H1 (cell line): ENCODE results near the gene ATP6V1F.

Experiments
- CEBPB ChIP-seq: IDR thresholded peaks from 2 replicates; pipeline ENCODE4 v1.6.1; 2012; ENCODE audit warnings: low read depth, low read length
- CTCF ChIP-seq, 3 experiments: IDR thresholded peaks; 1 replicate in 2 of 3; 2 replicates in 1 of 3; pipeline versions ENCODE4 v1.5.1 to v1.6.1; 2011; ENCODE audit warnings: low read length in 3 of 3, mild to moderate bottlenecking in 3 of 3, inconsistent platforms in 2 of 3, low read depth in 1 of 3, moderate library complexity in 1 of 3; ENCODE audit not compliant: insufficient read depth in 1 of 3; ENCODE audit errors: control extremely low read depth in 1 of 3
- EZH2 ChIP-seq: fragments of 200-600 bp; sonication (generic); IDR thresholded peaks from 2 replicates; pipeline ENCODE4 v1.7.1; 2012; ENCODE audit warnings: low read depth, mild to moderate bottlenecking, moderate library complexity, low read length, inconsistent platforms; ENCODE audit not compliant: severe bottlenecking
- GTF2F1 ChIP-seq: IDR thresholded peaks from 2 replicates; pipeline ENCODE4 v1.6.1; 2012; ENCODE audit warnings: low read depth, low read length, improper control_type of control experiment, borderline replicate concordance
- PHF8 ChIP-seq: fragments of 200-600 bp; sonication (generic); conservative IDR thresholded peaks from 2 replicates; pipeline ENCODE4 v1.7.1; 2012; ENCODE audit warnings: low read depth, mild to moderate bottlenecking, inconsistent platforms, low read length, moderate library complexity
- POLR2A ChIP-seq, 2 experiments: IDR thresholded peaks; 1 replicate in 1 of 2; 2 replicates in 1 of 2; pipeline ENCODE4 v1.6.1; 2011; ENCODE audit warnings: low read depth in 2 of 2, low read length in 2 of 2, mild to moderate bottlenecking in 2 of 2; ENCODE audit errors: control extremely low read depth in 1 of 2
- RAD21 ChIP-seq, 2 experiments: IDR thresholded peaks in 1 of 2; conservative IDR thresholded peaks in 1 of 2; 2 replicates each; pipeline ENCODE4 v1.6.1; 2011; ENCODE audit warnings: low read depth in 2 of 2, low read length in 2 of 2, improper control_type of control experiment in 1 of 2, inconsistent platforms in 1 of 2, mild to moderate bottlenecking in 1 of 2, moderate library complexity in 1 of 2
- RFX5 ChIP-seq: IDR thresholded peaks from 2 replicates; pipeline ENCODE4 v1.6.1; 2011; ENCODE audit warnings: low read depth, low read length, improper control_type of control experiment, borderline replicate concordance
- SP2 ChIP-seq: IDR thresholded peaks from 2 replicates; pipeline ENCODE4 v1.6.1; 2012; ENCODE audit warnings: mild to moderate bottlenecking, low read length, inconsistent platforms
- SUZ12 ChIP-seq: fragments of 200-600 bp; sonication (generic); IDR thresholded peaks from 2 replicates; pipeline ENCODE4 v1.6.1; 2012; ENCODE audit warnings: mild to moderate bottlenecking, inconsistent platforms, low read length, moderate library complexity, mixed read lengths
- TAF1 ChIP-seq: IDR thresholded peaks from 2 replicates; pipeline ENCODE4 v1.6.1; 2011; ENCODE audit warnings: mild to moderate bottlenecking, low read depth, low read length
- USF2 ChIP-seq: IDR thresholded peaks from 2 replicates; pipeline ENCODE4 v1.6.1; 2011; ENCODE audit warnings: low read length, improper control_type of control experiment
- YY1 ChIP-seq: IDR thresholded peaks from 2 replicates; pipeline ENCODE4 v1.6.1; 2011; ENCODE audit warnings: low read depth, mild to moderate bottlenecking, low read length
- ZNF274 ChIP-seq: IDR thresholded peaks from 2 replicates; pipeline ENCODE4 v1.7.0; 2012; ENCODE audit warnings: low read length, borderline replicate concordance; ENCODE audit errors: extremely low read depth

- no peak for TF ChIP-seq CEBPB
- TF ChIP-seq CTCF (IDR thresholded peaks at IDR 0.05; ENCODE audit: control extremely low read depth in 1 of 3, insufficient read depth in 1 of 3, low read depth in 1 of 3, low read length in 3 of 3), result no peak
- TF ChIP-seq TAF1, result no peak
- TF ChIP-seq POLR2A (IDR thresholded peaks at IDR 0.05; ENCODE audit: control extremely low read depth in 1 of 2, low read depth in 2 of 2, low read length in 2 of 2), result no peak
- no peak for TF ChIP-seq ZNF274
- no peak for TF ChIP-seq USF2
- no peak for TF ChIP-seq RFX5
- no peak for TF ChIP-seq GTF2F1
- no peak for TF ChIP-seq RAD21 (IDR thresholded peaks at IDR 0.05 in 1 of 2, conservative IDR thresholded peaks at IDR 0.05 in 1 of 2; ENCODE audit: low read depth in 2 of 2, low read length in 2 of 2)
- TF ChIP-seq SUZ12, result no peak
- no peak for TF ChIP-seq YY1
- TF ChIP-seq PHF8, result no peak
- no peak for TF ChIP-seq SP2
- no peak for TF ChIP-seq EZH2
These were observed 21.4 kb upstream of the ATP6V1F start for GRCh38 chr7:128841171-128841690.
